ENCODE results near the gene TRO. TPM values are rescaled to one million over a fixed set of nuclear protein-coding genes. Genes with fewer than 3 reads are reported as not detected.

Gene TRO, protein sequence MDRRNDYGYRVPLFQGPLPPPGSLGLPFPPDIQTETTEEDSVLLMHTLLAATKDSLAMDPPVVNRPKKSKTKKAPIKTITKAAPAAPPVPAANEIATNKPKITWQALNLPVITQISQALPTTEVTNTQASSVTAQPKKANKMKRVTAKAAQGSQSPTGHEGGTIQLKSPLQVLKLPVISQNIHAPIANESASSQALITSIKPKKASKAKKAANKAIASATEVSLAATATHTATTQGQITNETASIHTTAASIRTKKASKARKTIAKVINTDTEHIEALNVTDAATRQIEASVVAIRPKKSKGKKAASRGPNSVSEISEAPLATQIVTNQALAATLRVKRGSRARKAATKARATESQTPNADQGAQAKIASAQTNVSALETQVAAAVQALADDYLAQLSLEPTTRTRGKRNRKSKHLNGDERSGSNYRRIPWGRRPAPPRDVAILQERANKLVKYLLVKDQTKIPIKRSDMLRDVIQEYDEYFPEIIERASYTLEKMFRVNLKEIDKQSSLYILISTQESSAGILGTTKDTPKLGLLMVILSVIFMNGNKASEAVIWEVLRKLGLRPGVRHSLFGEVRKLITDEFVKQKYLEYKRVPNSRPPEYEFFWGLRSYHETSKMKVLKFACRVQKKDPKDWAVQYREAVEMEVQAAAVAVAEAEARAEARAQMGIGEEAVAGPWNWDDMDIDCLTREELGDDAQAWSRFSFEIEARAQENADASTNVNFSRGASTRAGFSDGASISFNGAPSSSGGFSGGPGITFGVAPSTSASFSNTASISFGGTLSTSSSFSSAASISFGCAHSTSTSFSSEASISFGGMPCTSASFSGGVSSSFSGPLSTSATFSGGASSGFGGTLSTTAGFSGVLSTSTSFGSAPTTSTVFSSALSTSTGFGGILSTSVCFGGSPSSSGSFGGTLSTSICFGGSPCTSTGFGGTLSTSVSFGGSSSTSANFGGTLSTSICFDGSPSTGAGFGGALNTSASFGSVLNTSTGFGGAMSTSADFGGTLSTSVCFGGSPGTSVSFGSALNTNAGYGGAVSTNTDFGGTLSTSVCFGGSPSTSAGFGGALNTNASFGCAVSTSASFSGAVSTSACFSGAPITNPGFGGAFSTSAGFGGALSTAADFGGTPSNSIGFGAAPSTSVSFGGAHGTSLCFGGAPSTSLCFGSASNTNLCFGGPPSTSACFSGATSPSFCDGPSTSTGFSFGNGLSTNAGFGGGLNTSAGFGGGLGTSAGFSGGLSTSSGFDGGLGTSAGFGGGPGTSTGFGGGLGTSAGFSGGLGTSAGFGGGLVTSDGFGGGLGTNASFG (N-terminal part only)
- total RNA-seq (2016; rRNA removed; fragmentation: Illumina TruSeq; extraction: Trizol) (7.5 and 13.8 TPM in 2 replicates), polyA plus RNA-seq (2011; rRNA removed) (25.4 and 36.3 TPM in 2 replicates), polyA minus RNA-seq (2011; rRNA and poly(A)+ RNA removed; ENCODE audit: low replicate concordance) (12.8 TPM in 1 of 2 replicates, not detected in the other), Bru-seq, nascent RNA (percentile 43 among the genes with signal in this experiment), BruChase-seq, experiment 1, labeled RNA remaining after a 6-hour chase (percentile 68 among the genes with signal in this experiment), BruChase-seq, experiment 2, labeled RNA remaining after a 2-hour chase (percentile 57 among the genes with signal in this experiment)
- 0.71 and 1.3 TPM in 2 replicates for total RNA-seq (2016; cell fraction: cytosol; rRNA removed; fragmentation: Illumina TruSeq; extraction: Trizol; ENCODE audit: low read depth)
- total RNA-seq (2016; cell fraction: insoluble cytoplasmic fraction; rRNA removed; fragmentation: Illumina TruSeq; extraction: Trizol): 7.0 and 14.8 TPM in 2 replicates
- total RNA-seq (2016; cell fraction: membrane; rRNA removed; fragmentation: Illumina TruSeq; extraction: Trizol): 1.6 and 1.8 TPM in 2 replicates
- 20.8 and 22.3 TPM in 2 replicates for total RNA-seq (2016; cell fraction: nucleus; rRNA removed; fragmentation: Illumina TruSeq; extraction: Trizol)
- 11.4 and 14.3 TPM in 2 replicates for polyA plus RNA-seq (2011; cell fraction: cytosol; rRNA removed)
- 189 and 210 TPM in 2 replicates for polyA plus RNA-seq (2011; cell fraction: nucleus; rRNA removed)
- 13.1 and 14.2 TPM in 2 replicates for polyA plus RNA-seq (2012)
- 0.34 and 0.37 TPM in 2 replicates for polyA plus RNA-seq (2016; cell fraction: cytosol; fragmentation: Illumina TruSeq; extraction: Trizol; ENCODE audit: low read depth)
- polyA plus RNA-seq (2016; cell fraction: insoluble cytoplasmic fraction; fragmentation: Illumina TruSeq; extraction: Trizol; ENCODE audit: low read depth): 3.6 and 5.1 TPM in 2 replicates
- polyA plus RNA-seq (2016; cell fraction: membrane; fragmentation: Illumina TruSeq; extraction: Trizol; ENCODE audit: low read depth): 0.68 and 0.82 TPM in 2 replicates
- 56.4 and 60.7 TPM in 2 replicates for polyA plus RNA-seq (2016; cell fraction: nucleus; fragmentation: Illumina TruSeq; extraction: Trizol; ENCODE audit: insufficient read depth, low read depth)
- polyA minus RNA-seq (2011; cell fraction: cytosol; rRNA and poly(A)+ RNA removed): 7.1 and 7.9 TPM in 2 replicates
- polyA minus RNA-seq (2011; cell fraction: nucleus; rRNA and poly(A)+ RNA removed): 22.1 and 22.8 TPM in 2 replicates
- long read RNA-seq, experiment 1, partial matches to known transcripts: 0 of 1 reads
- long read RNA-seq, experiment 1, other reads (novel, unspliced or antisense): 1 of 1 reads
- long read RNA-seq, experiment 2, partial matches to known transcripts: 8 of 13 reads
- long read RNA-seq, experiment 2, other reads (novel, unspliced or antisense): 5 of 13 reads

GRCh38 chrX:54920610-54921426, at the start of gene TRO:
TRO (plus strand) TSS chrX:54920824; CDS start chrX:54922247, 1,423 bp downstream.
- peak within 1 kb of the TSS; percentile 78 for H3K4me2 ChIP-seq (ENCODE audit: low read depth, low read length)
- TF ChIP-seq, protein P1, sequence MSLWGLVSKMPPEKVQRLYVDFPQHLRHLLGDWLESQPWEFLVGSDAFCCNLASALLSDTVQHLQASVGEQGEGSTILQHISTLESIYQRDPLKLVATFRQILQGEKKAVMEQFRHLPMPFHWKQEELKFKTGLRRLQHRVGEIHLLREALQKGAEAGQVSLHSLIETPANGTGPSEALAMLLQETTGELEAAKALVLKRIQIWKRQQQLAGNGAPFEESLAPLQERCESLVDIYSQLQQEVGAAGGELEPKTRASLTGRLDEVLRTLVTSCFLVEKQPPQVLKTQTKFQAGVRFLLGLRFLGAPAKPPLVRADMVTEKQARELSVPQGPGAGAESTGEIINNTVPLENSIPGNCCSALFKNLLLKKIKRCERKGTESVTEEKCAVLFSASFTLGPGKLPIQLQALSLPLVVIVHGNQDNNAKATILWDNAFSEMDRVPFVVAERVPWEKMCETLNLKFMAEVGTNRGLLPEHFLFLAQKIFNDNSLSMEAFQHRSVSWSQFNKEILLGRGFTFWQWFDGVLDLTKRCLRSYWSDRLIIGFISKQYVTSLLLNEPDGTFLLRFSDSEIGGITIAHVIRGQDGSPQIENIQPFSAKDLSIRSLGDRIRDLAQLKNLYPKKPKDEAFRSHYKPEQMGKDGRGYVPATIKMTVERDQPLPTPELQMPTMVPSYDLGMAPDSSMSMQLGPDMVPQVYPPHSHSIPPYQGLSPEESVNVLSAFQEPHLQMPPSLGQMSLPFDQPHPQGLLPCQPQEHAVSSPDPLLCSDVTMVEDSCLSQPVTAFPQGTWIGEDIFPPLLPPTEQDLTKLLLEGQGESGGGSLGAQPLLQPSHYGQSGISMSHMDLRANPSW (CRISPR knock-in tag; IDR thresholded peaks at IDR 0.05; ENCODE audit: borderline replicate concordance): no peak
- TF ChIP-seq, protein P2, sequence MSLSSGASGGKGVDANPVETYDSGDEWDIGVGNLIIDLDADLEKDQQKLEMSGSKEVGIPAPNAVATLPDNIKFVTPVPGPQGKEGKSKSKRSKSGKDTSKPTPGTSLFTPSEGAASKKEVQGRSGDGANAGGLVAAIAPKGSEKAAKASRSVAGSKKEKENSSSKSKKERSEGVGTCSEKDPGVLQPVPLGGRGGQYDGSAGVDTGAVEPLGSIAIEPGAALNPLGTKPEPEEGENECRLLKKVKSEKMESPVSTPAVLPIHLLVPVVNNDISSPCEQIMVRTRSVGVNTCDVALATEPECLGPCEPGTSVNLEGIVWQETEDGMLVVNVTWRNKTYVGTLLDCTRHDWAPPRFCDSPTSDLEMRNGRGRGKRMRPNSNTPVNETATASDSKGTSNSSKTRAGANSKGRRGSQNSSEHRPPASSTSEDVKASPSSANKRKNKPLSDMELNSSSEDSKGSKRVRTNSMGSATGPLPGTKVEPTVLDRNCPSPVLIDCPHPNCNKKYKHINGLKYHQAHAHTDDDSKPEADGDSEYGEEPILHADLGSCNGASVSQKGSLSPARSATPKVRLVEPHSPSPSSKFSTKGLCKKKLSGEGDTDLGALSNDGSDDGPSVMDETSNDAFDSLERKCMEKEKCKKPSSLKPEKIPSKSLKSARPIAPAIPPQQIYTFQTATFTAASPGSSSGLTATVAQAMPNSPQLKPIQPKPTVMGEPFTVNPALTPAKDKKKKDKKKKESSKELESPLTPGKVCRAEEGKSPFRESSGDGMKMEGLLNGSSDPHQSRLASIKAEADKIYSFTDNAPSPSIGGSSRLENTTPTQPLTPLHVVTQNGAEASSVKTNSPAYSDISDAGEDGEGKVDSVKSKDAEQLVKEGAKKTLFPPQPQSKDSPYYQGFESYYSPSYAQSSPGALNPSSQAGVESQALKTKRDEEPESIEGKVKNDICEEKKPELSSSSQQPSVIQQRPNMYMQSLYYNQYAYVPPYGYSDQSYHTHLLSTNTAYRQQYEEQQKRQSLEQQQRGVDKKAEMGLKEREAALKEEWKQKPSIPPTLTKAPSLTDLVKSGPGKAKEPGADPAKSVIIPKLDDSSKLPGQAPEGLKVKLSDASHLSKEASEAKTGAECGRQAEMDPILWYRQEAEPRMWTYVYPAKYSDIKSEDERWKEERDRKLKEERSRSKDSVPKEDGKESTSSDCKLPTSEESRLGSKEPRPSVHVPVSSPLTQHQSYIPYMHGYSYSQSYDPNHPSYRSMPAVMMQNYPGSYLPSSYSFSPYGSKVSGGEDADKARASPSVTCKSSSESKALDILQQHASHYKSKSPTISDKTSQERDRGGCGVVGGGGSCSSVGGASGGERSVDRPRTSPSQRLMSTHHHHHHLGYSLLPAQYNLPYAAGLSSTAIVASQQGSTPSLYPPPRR (CRISPR knock-in tag; IDR thresholded peaks at IDR 0.05; ENCODE audit: borderline replicate concordance): no peak

More at GRCh38 chrX:54920610-54921426, at the start of gene TRO:
- ATAC-seq (peak; percentile 87), DNase-seq (ENCODE audit: low spot score) (no peak), FAIRE-seq (no peak)
- ChIA-PET CTCF (ENCODE audit: low intra/inter-chr PET ratio, low total read pairs) (no interaction called here), POLR2A (interaction anchor here (1.3 kb wide), 1 partner anchor 79 kb away, joined by 4 read pairs; the partner anchor contains the start of gene APEX2)
- no peaks in the 10 kb centered on the region for H4K20me1 ChIP-seq (ENCODE audit: insufficient read depth, low read length)
- H3K9me3 ChIP-seq (ENCODE audit: low read length): no peaks in the 10 kb centered on the region
- no peaks in the 10 kb centered on the region; a peak in 1 of 5 replicates for H3K27me3 ChIP-seq (ENCODE audit: control insufficient read depth in 1 of 2, insufficient read depth in 2 of 2, low read length in 2 of 2)
- peak within 1 kb of the TSS; percentile 49; the same call in 1 of the 2 replicates for H3K9ac ChIP-seq (ENCODE audit: insufficient read depth, low read depth, low read length)
- WGBS (ENCODE audit: low lambda C conversion rate): under 1% methylated on average over 17 of the region's 29 CpGs
- H3K4me1 ChIP-seq (ENCODE audit: insufficient read depth, low read length): no peaks in the 10 kb centered on the region
- in situ Hi-C loops (cut with HindIII; ENCODE audit: extremely low pct_ligation_motif_present, low pct_unique_long_range_greater_than_20kb): no loop called here
- H3K36me3 ChIP-seq (replicated peaks in 1 of 2; ENCODE audit: control insufficient read depth in 1 of 2, insufficient read depth in 2 of 2, low read length in 2 of 2): 0 out of 5 replicates have a peak, but pooled peaks cover 0 to 3% of the 10 kb centered on the region in 2 experiments
- peak within 1 kb of the TSS; percentile 60 to 75 (median 66) for H3K4me3 ChIP-seq (replicated peaks in 1 of 3; ENCODE audit: insufficient read depth in 1 of 3, low read depth in 2 of 3, low read length in 3 of 3)
- no TSS peak for BruUV-seq (replicated peaks)
- H3K27ac ChIP-seq (ENCODE audit: extremely low read length, insufficient read depth, low read length): no peak within 1 kb of the TSS
- intact Hi-C loops (cut with micrococcal nuclease; ENCODE audit: unreplicated experiment): loop anchor here (2.0 kb wide), 1 partner anchor 74 kb away; the partner anchor contains the start of gene PFKFB1
- H3K79me2 ChIP-seq (ENCODE audit: insufficient read depth, low read length): no peaks in the 10 kb centered on the region
- H2AFZ ChIP-seq (ENCODE audit: low read length): peak within 1 kb of the TSS; percentile 69

All from HepG2 (cell line).